Body of pancreas (tissue), 4 donors: ENCODE data around the gene HOXB6.

Experiments used
- POLR2A ChIP-seq, 3 donors: fragments of 450-650 bp; IDR thresholded peaks; one replicate each; pipeline ENCODE4 v1.6.1; 2016; ENCODE audit warnings: antibody characterized with exemption in 3 of 3, mild to moderate bottlenecking in 2 of 3
- TF ChIP-seq, protein P1 (sequence below), 7 experiments: fragments of 450-650 bp in 4 of 7; fragments of 200-600 bp in 3 of 7; sonication (generic) in 3 of 7; IDR thresholded peaks; one replicate each; pipeline ENCODE4 v1.5.1; 2016 to 2019; ENCODE audit warnings: antibody characterized with exemption in 7 of 7

GRCh38 chr17:48563385-48563838 lies 41.4 kb downstream of the HOXB6 start:
- TF ChIP-seq, protein P1, sequence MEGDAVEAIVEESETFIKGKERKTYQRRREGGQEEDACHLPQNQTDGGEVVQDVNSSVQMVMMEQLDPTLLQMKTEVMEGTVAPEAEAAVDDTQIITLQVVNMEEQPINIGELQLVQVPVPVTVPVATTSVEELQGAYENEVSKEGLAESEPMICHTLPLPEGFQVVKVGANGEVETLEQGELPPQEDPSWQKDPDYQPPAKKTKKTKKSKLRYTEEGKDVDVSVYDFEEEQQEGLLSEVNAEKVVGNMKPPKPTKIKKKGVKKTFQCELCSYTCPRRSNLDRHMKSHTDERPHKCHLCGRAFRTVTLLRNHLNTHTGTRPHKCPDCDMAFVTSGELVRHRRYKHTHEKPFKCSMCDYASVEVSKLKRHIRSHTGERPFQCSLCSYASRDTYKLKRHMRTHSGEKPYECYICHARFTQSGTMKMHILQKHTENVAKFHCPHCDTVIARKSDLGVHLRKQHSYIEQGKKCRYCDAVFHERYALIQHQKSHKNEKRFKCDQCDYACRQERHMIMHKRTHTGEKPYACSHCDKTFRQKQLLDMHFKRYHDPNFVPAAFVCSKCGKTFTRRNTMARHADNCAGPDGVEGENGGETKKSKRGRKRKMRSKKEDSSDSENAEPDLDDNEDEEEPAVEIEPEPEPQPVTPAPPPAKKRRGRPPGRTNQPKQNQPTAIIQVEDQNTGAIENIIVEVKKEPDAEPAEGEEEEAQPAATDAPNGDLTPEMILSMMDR (IDR thresholded peaks at IDR 0.05), result no peak
- no peak for TF ChIP-seq POLR2A (IDR thresholded peaks at IDR 0.05)
